Mesendoderm (in vitro differentiated cells): ENCODE data around the gene RNU5B-1.

Experiments used
- DNase-seq: peaks from one replicate; pipeline ENCODE4 v3.0.0; 2013
- H2AK5ac ChIP-seq: 2 replicates; pipeline ENCODE4 v1.6.1; 2013; ENCODE audit warnings: low read length, inconsistent platforms
- H2BK120ac ChIP-seq: 2 replicates; pipeline ENCODE4 v1.6.1; 2013; ENCODE audit warnings: low read depth, mild to moderate bottlenecking, low read length, moderate library complexity, mixed read lengths
- H2BK15ac ChIP-seq: replicated peaks from 2 replicates; pipeline ENCODE4 v1.6.1; 2013; ENCODE audit warnings: low read depth, mild to moderate bottlenecking, moderate library complexity
- H2BK5ac ChIP-seq: 2 replicates; pipeline ENCODE4 v1.6.1; 2013; ENCODE audit warnings: low read length, inconsistent platforms
- H3K18ac ChIP-seq: 2 replicates; pipeline ENCODE4 v1.6.1; 2013; ENCODE audit warnings: mild to moderate bottlenecking, low read length, mixed read lengths
- H3K23ac ChIP-seq: one replicate; pipeline ENCODE4 v1.6.1; 2013; ENCODE audit warnings: low read length
- H3K27ac ChIP-seq: 2 replicates; pipeline ENCODE4 v1.5.1; 2013; ENCODE audit warnings: low read depth, mild to moderate bottlenecking, inconsistent platforms, low read length, moderate library complexity
- H3K27me3 ChIP-seq: 2 replicates; pipeline ENCODE4 v1.6.1; 2013; ENCODE audit warnings: low read length, control low read depth, mild to moderate bottlenecking, inconsistent platforms; ENCODE audit not compliant: insufficient read depth, poor library complexity
- H3K36me3 ChIP-seq: 2 replicates; pipeline ENCODE4 v1.6.1; 2013; ENCODE audit warnings: low read length, inconsistent platforms; ENCODE audit not compliant: control insufficient read depth, insufficient read depth
- H3K4ac ChIP-seq: one replicate; pipeline ENCODE4 v1.6.1; 2013; ENCODE audit warnings: low read depth, mild to moderate bottlenecking, low read length, moderate library complexity
- H3K4me1 ChIP-seq: 2 replicates; pipeline ENCODE4 v1.6.1; 2013; ENCODE audit warnings: low read depth, low read length, inconsistent platforms; ENCODE audit not compliant: control insufficient read depth
- H3K4me2 ChIP-seq: 2 replicates; pipeline ENCODE4 v1.6.1; 2013; ENCODE audit warnings: low read length
- H3K4me3 ChIP-seq: 2 replicates; pipeline ENCODE4 v1.5.1; 2013; ENCODE audit warnings: mild to moderate bottlenecking, low read length
- H3K56ac ChIP-seq: one replicate; pipeline ENCODE4 v1.6.1; 2013; ENCODE audit warnings: low read length
- H3K79me1 ChIP-seq: 2 replicates; pipeline ENCODE4 v1.6.1; 2013; ENCODE audit warnings: low read length, inconsistent platforms
- H3K79me2 ChIP-seq: 2 replicates; pipeline ENCODE4 v1.6.1; 2013; ENCODE audit warnings: mild to moderate bottlenecking, low read length; ENCODE audit not compliant: control insufficient read depth, insufficient read depth
- H3K9ac ChIP-seq: 2 replicates; pipeline ENCODE4 v1.6.1; 2013; ENCODE audit warnings: low read length, inconsistent platforms
- H4K5ac ChIP-seq: one replicate; pipeline ENCODE4 v1.6.1; 2013; ENCODE audit warnings: low read length
- H4K8ac ChIP-seq: one replicate; pipeline ENCODE4 v1.6.1; 2013; ENCODE audit warnings: low read depth, mild to moderate bottlenecking, control low read depth, low read length, moderate library complexity
- WGBS: extraction: QIAGEN DNeasy Blood & Tissue Kit; methylation state at CpG from one replicate; pipeline ENCODE4 v1.1.7; 2013; ENCODE audit warnings: low lambda C conversion rate, missing lambda C conversion rate; ENCODE audit not compliant: insufficient coverage; ENCODE audit errors: extremely low coverage; 5-methylcytosine and 5-hydroxymethylcytosine counted together

The RNU5B-1 gene

DNA sequence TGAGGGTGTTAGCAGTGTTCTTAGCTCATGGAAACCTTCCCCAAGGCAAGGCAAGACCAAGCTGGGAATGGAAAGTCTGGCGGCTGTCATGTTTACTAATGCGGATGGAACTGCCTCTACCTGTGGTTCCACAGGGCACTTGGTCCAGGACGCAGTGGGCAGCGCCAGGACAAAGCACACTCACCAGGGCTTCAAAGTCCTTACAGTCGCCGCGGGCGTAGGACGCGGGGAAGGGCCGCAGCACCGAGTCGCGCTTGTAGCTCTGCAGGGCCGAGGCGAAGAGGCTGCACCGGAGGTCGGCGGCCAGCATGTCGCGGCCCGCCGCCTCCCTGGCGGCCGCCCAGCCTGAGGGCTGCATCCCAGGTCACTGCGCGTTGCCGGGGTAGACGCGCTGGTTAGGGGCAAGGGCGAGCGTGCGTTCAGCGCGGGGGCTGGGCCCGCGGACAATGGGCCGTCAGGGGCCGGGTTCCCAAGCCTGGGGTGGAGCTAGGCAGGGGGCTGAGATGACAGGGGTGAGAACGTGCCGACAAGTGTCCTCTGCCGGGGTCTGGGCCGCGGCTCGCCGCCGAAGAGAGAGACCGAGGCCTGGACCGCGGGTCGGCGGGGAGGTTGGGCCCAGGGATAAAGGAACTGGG is 18.3 kb upstream of the RNU5B-1 start:
- Histone ChIP-seq H2BK15ac (no peak overlapping the region), H3K4me3 (peak overlapping the region; percentile 55), H2BK5ac (peak overlapping the region; percentile 43), H3K27ac (peak overlapping the region; percentile 67), H3K18ac (peak overlapping the region; percentile 8), H3K4ac (no peak overlapping the region), H3K79me2 (no peaks in the 10 kb centered on the region), H3K27me3 (no peaks in the 10 kb centered on the region), H3K79me1 (no peaks in the 10 kb centered on the region), H3K9ac (peak overlapping the region; percentile 90), H3K23ac (peak overlapping the region; percentile 90), H3K36me3 (no peaks in the 10 kb centered on the region), H3K56ac (peak overlapping the region; percentile 96), H4K8ac (no peak overlapping the region), H2AK5ac (no peak overlapping the region), H4K5ac (no peak overlapping the region), H3K4me2 (peak overlapping the region; percentile 47), H3K4me1 (peaks cover 6% of the 10 kb centered on the region), H2BK120ac (no peak overlapping the region)
- WGBS, result no CpG with 5 or more reads among the region's 52 CpGs
- DNase-seq, result no peak

DNA sequence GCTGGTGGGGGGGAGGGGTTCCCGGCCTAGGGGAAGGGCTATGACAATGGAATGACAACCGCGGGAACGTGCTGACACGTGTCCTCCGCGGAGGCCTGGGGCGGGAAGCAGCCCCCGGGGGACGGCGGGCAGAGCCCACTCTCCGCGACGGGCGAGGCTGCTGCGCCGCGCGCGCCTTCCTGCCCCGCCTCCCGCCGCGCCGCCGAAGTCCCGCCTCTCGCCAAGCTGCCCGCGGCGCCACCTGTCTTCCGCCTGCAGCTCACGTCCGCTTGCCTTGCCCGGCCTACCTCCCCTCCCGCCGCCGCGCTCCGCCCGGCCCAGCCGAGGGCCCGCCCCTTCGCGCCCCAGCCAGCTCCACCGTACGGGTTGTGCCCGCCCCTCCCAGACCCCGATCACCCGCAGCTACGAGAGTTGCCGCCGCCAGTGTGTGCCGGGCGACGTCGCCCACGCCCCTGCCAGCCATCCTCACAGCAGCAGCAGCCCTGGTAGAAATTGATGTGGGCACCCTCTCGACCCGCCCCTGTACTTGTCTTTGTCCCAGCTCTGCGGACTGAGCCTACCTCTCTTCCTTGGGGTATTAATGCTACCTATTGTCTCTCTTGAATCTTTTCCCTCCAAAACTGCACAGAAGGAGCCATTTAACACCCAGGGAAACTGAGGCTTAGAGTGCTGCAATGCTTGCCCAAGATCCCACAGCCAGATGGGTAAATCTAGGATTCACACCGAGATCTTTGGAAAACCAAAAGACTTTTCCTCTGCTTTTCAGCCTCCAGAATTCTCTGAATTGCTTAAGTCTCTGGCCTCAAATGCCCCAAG is 17.6 kb upstream of the RNU5B-1 start, which contains the start of gene PARP16:
Gene PARP16 (minus strand): TSS at position 180 of the 816 bp plus-strand sequence. CDS start 457 bp downstream, outside the sequence.
- no peaks in the 10 kb centered on the region for H3K36me3 ChIP-seq
- H2BK120ac ChIP-seq, result no peak within 1 kb of the TSS
- H2BK15ac ChIP-seq, result no peak within 1 kb of the TSS
- no peaks in the 10 kb centered on the region for H3K79me2 ChIP-seq
- H2BK5ac ChIP-seq, result peak within 1 kb of the TSS; percentile 55
- H3K4me1 ChIP-seq, result peaks cover 6% of the 10 kb centered on the region
- peak within 1 kb of the TSS; percentile 61 for H3K18ac ChIP-seq
- no peak within 1 kb of the TSS for H4K8ac ChIP-seq
- H3K23ac ChIP-seq, result peak within 1 kb of the TSS; percentile 90
- no peaks in the 10 kb centered on the region for H3K27me3 ChIP-seq
- H3K79me1 ChIP-seq, result no peaks in the 10 kb centered on the region
- DNase-seq, result peak; percentile 96
- H3K4ac ChIP-seq, result peak within 1 kb of the TSS; percentile 75
- no CpG with 5 or more reads among the region's 62 CpGs for WGBS
- H2AK5ac ChIP-seq, result peak within 1 kb of the TSS; percentile 97
- peak within 1 kb of the TSS; percentile 86 for H3K4me2 ChIP-seq
- H4K5ac ChIP-seq, result peak within 1 kb of the TSS; percentile 97
- peak within 1 kb of the TSS; percentile 67 for H3K27ac ChIP-seq
- peak within 1 kb of the TSS; percentile 90 for H3K9ac ChIP-seq
- H3K56ac ChIP-seq, result peak within 1 kb of the TSS; percentile 96
- H3K4me3 ChIP-seq, result peak within 1 kb of the TSS; percentile 55

DNA sequence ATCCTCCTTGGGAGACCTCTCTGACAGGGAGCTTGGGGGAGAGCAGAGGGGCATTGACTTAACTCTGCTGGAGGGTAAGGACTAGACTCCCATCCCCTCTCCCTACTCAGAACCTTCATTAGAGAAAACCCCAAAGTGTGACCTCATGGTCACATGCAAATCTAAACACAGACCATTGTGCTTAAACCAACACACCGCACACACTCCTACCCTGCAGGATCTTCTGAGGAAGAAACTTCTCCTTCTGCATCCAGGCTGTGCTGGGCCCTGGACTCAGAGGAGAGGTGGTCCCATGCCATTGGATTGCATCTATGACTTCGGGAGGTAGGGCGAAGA is 17.0 kb upstream of the RNU5B-1 start:
- peak overlapping the region; percentile 75 for H3K4ac ChIP-seq
- peak overlapping the region; percentile 33 for H4K5ac ChIP-seq
- H2BK15ac ChIP-seq, result no peak overlapping the region
- H4K8ac ChIP-seq, result no peak overlapping the region
- peaks cover 6% of the 10 kb centered on the region for H3K4me1 ChIP-seq
- no peak overlapping the region for H2BK5ac ChIP-seq
- H3K27me3 ChIP-seq, result no peaks in the 10 kb centered on the region
- DNase-seq, result no peak
- no peak overlapping the region for H3K4me3 ChIP-seq
- no peak overlapping the region for H2BK120ac ChIP-seq
- peak overlapping the region; percentile 61 for H3K18ac ChIP-seq
- H2AK5ac ChIP-seq, result peak overlapping the region; percentile 97
- peak overlapping the region; percentile 45 for H3K23ac ChIP-seq
- no CpG with 5 or more reads among the region's 3 CpGs for WGBS
- no peak overlapping the region for H3K27ac ChIP-seq
- peak overlapping the region; percentile 93 for H3K56ac ChIP-seq
- H3K79me1 ChIP-seq, result no peaks in the 10 kb centered on the region
- peak overlapping the region; percentile 28 for H3K9ac ChIP-seq
- H3K36me3 ChIP-seq, result no peaks in the 10 kb centered on the region
- H3K79me2 ChIP-seq, result no peaks in the 10 kb centered on the region
- no peak overlapping the region for H3K4me2 ChIP-seq

- no peaks in the 10 kb centered on the region for H3K27me3 ChIP-seq
- no peak overlapping the region for H3K4me2 ChIP-seq
- H2AK5ac ChIP-seq, result no peak overlapping the region
- peak; percentile 61 for DNase-seq
- no peak overlapping the region for H3K27ac ChIP-seq
- no peak overlapping the region for H2BK120ac ChIP-seq
- H4K8ac ChIP-seq, result no peak overlapping the region
- WGBS, result no CpG with 5 or more reads among the region's 7 CpGs
- no peak overlapping the region for H2BK15ac ChIP-seq
- H3K56ac ChIP-seq, result no peak overlapping the region
- no peak overlapping the region for H3K4ac ChIP-seq
- H3K4me1 ChIP-seq, result peaks cover 6% of the 10 kb centered on the region
- H3K18ac ChIP-seq, result no peak overlapping the region
- no peak overlapping the region for H3K4me3 ChIP-seq
- H3K36me3 ChIP-seq, result no peaks in the 10 kb centered on the region
- no peaks in the 10 kb centered on the region for H3K79me1 ChIP-seq
- H3K9ac ChIP-seq, result no peak overlapping the region
- H3K23ac ChIP-seq, result no peak overlapping the region
- H3K79me2 ChIP-seq, result no peaks in the 10 kb centered on the region
- no peak overlapping the region for H2BK5ac ChIP-seq
- H4K5ac ChIP-seq, result no peak overlapping the region
Observed at GRCh38 chr15:65289261-65289854, 15.1 kb upstream of the RNU5B-1 start.

- Histone ChIP-seq H3K9ac (no peak overlapping the region), H3K4ac (no peak overlapping the region), H3K36me3 (no peaks in the 10 kb centered on the region), H2BK120ac (no peak overlapping the region), H2BK15ac (no peak overlapping the region), H3K56ac (no peak overlapping the region), H3K79me2 (no peaks in the 10 kb centered on the region), H2AK5ac (no peak overlapping the region), H3K4me1 (peaks cover 6% of the 10 kb centered on the region), H3K4me2 (no peak overlapping the region), H3K27ac (no peak overlapping the region), H3K18ac (no peak overlapping the region), H3K4me3 (no peak overlapping the region), H4K8ac (no peak overlapping the region), H3K79me1 (no peaks in the 10 kb centered on the region), H4K5ac (no peak overlapping the region), H3K27me3 (no peaks in the 10 kb centered on the region), H3K23ac (no peak overlapping the region), H2BK5ac (no peak overlapping the region)
- DNase-seq, result no peak
- WGBS, result no CpG with 5 or more reads among the region's 7 CpGs
Observed at GRCh38 chr15:65290228-65290627, 14.2 kb upstream of the RNU5B-1 start.
